ENCODE measurements around the gene RFC1. TPM values are rescaled to one million over a fixed set of nuclear protein-coding genes. Genes with fewer than 3 reads are reported as not detected.

RFC1 gene
- total and polyA plus RNA-seq, 9 of the 15 experiments (the other 6 are each of a cell fraction or from before 2014, with no cell fraction given) = 16.8 to 85.6 (median 45.2) TPM

GRCh38 chr4:39304651-39305050 is 61.5 kb downstream of the RFC1 start (continued):
- TF ChIP-seq MNT (conservative IDR thresholded peaks at IDR 0.05) = no peak
- no peak for TF ChIP-seq RBM22 (IDR thresholded peaks at IDR 0.05; ENCODE audit: low read depth, low read length, poor library complexity, severe bottlenecking)
- no peak for TF ChIP-seq SAP30 (IDR thresholded peaks at IDR 0.05; ENCODE audit: borderline replicate concordance, insufficient read depth, low read depth, low read length, poor library complexity, severe bottlenecking)
- TF ChIP-seq TRIM24 (IDR thresholded peaks at IDR 0.05) = no peak
- TF ChIP-seq ZBTB7A (IDR thresholded peaks at IDR 0.05; ENCODE audit: borderline replicate concordance, control insufficient read depth, low read depth, low read length) = no peak
- no peak for TF ChIP-seq PURB (CRISPR knock-in tag; IDR thresholded peaks at IDR 0.05; ENCODE audit: low read depth)
- TF ChIP-seq RAD51 (IDR thresholded peaks at IDR 0.05; ENCODE audit: borderline replicate concordance, low read depth) = no peak
- TF ChIP-seq CAMTA2 (CRISPR knock-in tag; conservative IDR thresholded peaks at IDR 0.05) = no peak
- TF ChIP-seq POLR3G (IDR thresholded peaks at IDR 0.05; ENCODE audit: extremely low read depth, insufficient read length, insufficient replicate concordance) = no peak
- TF ChIP-seq SRF (CRISPR knock-in tag; IDR thresholded peaks at IDR 0.05) = no peak
- no peak for TF ChIP-seq KDM4B (IDR thresholded peaks at IDR 0.05; ENCODE audit: borderline replicate concordance in 2 of 2, low read depth in 1 of 2)
- TF ChIP-seq USF2 (CRISPR knock-in tag; IDR thresholded peaks at IDR 0.05) = no peak
- no peak for TF ChIP-seq ZBTB40 (IDR thresholded peaks at IDR 0.05)
- no peak for TF ChIP-seq ZBTB40 (CRISPR knock-in tag; IDR thresholded peaks at IDR 0.05)
